Colonic mucosa (tissue), 4 donors: ENCODE results near the gene UNC50. TPM values are rescaled to one million over a fixed set of nuclear protein-coding genes. Genes with fewer than 3 reads are reported as not detected.

ENCODE experiments used
- DNase-seq: peaks from one replicate; pipeline ENCODE4 v3.0.0-alpha.2; 2020
- H3K27ac ChIP-seq: fragments of 200-600 bp; one replicate; pipeline ENCODE4 v1.8.0; 2021
- H3K27me3 ChIP-seq: fragments of 200-600 bp; one replicate; pipeline ENCODE4 v1.8.0; 2021
- H3K36me3 ChIP-seq: fragments of 200-600 bp; one replicate; pipeline ENCODE4 v1.8.0; 2021
- H3K4me1 ChIP-seq: fragments of 200-600 bp; one replicate; pipeline ENCODE4 v1.8.0; 2021; ENCODE audit warnings: mild to moderate bottlenecking
- H3K4me3 ChIP-seq: fragments of 200-600 bp; one replicate; pipeline ENCODE4 v1.8.0; 2021
- H3K9ac ChIP-seq, 2 donors: one replicate each; pipeline ENCODE4 v1.7.0; 2013; ENCODE audit warnings: control low read depth in 2 of 2, low read depth in 2 of 2, low read length in 2 of 2
- H3K9me3 ChIP-seq: fragments of 200-600 bp; one replicate; pipeline ENCODE4 v1.8.0; 2021
- CTCF ChIP-seq: fragments of 200-600 bp; IDR thresholded peaks from one replicate; pipeline ENCODE4 v1.8.0; 2022; ENCODE audit warnings: antibody characterized with exemption, mild to moderate bottlenecking
- intact Hi-C: fragments of 100-400 bp; cut with DNase I; formaldehyde crosslinking; loops from one replicate; pipeline ENCODE4 v1.14.1; 2022
- total RNA-seq, 2 donors: library from RNA; stranded (reverse); fragmentation: NEBNext Ultra II Directional in 1 of 2; extraction: Animal tissue kit (Norgen Biotek cat#: 25700) in 1 of 2; gene quantifications; one replicate each; pipeline ENCODE4 v1.2.1, GENCODE V29; 2021
- donor health status: healthy.
- donor health status: DM: no; HTN: no; CAD: no.
- donor health status: DM: no; HTN: no; CAD: no.

The UNC50 gene
- total RNA-seq, 2 donors from 2014 or later, result 29.9 to 30.8 TPM

DNA sequence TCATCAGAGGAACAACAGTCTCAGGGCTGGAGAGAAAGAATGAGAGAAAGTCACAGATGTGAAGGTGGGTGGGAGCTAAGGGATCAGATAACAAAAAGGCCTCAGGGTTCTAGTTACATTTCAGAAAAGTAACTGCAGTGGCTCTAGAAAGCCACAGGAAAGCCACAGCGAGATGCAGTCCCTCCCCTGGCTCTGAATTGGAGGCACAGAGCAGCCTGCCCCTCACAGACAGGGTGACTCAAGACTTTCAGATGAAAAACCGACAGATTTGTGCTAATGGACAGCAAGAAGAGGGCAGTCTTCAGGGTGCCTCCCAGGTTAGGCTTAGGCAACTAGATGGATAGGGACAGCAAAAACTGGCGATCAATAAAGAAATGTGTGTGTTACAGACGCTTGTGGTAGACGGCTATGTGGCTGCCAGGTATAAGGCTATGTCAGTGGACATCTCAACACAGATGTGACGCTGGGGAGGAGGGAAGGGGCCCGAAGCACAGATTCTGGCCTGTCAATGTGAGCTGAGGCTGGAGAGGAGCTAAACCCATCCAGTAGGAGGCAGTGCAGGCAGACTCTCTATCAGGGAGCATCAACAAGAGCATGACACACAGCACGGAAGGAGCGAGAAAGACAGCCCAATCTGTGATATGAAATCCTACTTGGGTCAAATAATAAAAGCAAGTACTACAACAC lies 26.2 kb downstream of the UNC50 start:
- intact Hi-C loops, result no loop called here
- no peaks in the 10 kb centered on the region for H3K4me1 ChIP-seq
- no peaks in the 10 kb centered on the region for H3K27me3 ChIP-seq
- no peak for DNase-seq
- H3K9ac ChIP-seq, result no peak overlapping the region
- H3K9me3 ChIP-seq, result no peaks in the 10 kb centered on the region
- TF ChIP-seq CTCF, result no peak
- peaks cover 12% of the 10 kb centered on the region for H3K36me3 ChIP-seq
- no peak overlapping the region for H3K27ac ChIP-seq
- H3K4me3 ChIP-seq, result no peak overlapping the region

DNA sequence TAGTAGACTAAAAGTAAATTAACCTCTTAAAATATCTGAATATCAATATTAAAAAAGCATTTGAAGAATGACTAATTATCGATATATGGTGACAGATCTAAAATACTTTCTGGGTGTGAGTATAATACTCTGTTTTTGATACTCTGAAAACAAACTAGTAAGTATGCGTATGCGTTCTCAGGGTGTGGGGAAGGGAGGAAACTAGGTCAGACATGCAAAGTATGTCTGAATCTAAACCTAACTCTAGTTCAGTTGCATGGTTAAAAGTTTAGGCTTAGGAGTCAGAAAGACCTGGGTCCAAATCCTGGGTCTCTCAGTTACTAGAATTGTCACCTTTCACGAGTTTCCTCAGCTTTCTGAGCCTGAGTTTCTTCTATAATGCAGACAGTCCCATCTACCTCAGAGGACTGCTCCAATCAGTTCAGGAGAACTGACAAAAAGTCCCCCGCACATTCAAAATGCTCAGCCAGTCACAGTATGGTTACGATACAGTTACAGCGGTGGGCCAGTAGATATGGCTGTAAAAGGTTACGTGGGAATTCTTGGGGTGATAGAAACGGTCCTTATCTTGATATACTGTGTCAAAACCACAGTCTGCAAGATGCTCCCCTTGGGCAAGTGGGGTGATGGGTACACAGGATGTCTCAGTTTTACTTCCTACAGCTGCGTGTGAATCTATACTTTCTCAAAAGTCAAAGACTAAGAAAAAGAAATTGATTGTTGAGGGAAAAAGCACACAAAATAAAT lies 29.2 kb downstream of the UNC50 start:
- intact Hi-C loops, result no loop called here
- Histone ChIP-seq H3K4me3 (no peak overlapping the region), H3K27ac (no peak overlapping the region), H3K4me1 (no peaks in the 10 kb centered on the region), H3K9me3 (no peaks in the 10 kb centered on the region), H3K36me3 (peaks cover 12% of the 10 kb centered on the region), H3K9ac (no peak overlapping the region), H3K27me3 (no peaks in the 10 kb centered on the region)
- DNase-seq, result no peak
- TF ChIP-seq CTCF, result no peak

DNA sequence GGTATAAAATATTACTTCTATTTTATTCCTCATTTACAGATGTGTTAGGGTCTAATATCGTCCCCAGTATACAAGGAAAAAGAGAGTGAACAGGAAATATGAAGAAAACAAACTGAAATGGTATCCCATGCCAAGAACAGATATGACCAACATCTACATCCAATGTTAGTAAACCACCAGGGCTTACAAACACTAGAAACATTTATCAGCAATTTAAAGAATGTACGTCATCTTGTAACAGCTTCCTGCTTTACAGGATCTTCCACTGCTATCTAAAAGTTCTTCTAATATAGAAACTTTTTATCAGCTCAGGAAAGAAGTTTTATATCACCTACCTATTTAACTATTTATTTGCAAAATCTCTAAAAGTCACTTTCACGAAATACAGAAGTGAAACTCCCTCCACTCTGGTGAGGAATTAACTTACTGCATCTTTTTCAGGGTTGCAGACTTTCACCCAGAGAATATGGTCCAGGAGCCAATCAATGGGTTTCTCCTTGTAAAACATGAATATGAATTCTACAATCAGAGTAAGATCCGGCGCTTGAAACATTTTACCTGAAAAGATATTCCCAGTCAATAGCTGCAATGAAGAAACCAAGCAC lies 35.2 kb downstream of the UNC50 start:
- Histone ChIP-seq H3K4me3 (no peak overlapping the region), H3K36me3 (no peaks in the 10 kb centered on the region), H3K27me3 (no peaks in the 10 kb centered on the region), H3K4me1 (no peaks in the 10 kb centered on the region), H3K9me3 (no peaks in the 10 kb centered on the region), H3K9ac (no peak overlapping the region), H3K27ac (no peak overlapping the region)
- intact Hi-C loops, result loop anchor here (10.0 kb wide), 1 partner anchor 421 kb away; no protein-coding TSS in a partner anchor
- no peak for TF ChIP-seq CTCF
- DNase-seq, result no peak

DNA sequence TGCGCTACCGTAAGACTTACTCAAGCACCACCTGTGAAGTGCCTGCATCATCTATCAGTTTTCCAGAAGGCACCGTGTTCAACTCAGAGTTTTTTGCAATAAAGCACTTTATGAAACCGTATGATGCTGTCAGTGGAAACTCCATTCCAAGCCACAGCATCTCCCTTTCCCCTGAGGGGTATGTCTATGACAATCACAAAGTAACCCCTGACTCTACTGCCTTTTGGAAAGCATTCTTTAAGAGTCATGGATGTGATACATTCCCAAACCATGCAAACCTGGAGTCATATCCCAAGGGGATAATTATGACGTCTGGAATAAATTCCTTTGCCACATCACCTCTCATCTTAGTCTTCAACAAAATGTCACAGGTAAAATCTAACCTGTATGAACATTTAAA lies 39.2 kb downstream of the UNC50 start:
- Histone ChIP-seq H3K4me1 (no peaks in the 10 kb centered on the region), H3K9me3 (no peaks in the 10 kb centered on the region), H3K27me3 (no peaks in the 10 kb centered on the region), H3K4me3 (no peak overlapping the region), H3K27ac (no peak overlapping the region), H3K9ac (no peak overlapping the region), H3K36me3 (no peaks in the 10 kb centered on the region)
- DNase-seq, result no peak
- intact Hi-C loops, result loop anchor here (2.0 to 10.0 kb wide), 2 partner anchors 189 to 417 kb away; no protein-coding TSS in a partner anchor
- no peak for TF ChIP-seq CTCF

- H3K36me3 ChIP-seq, result no peaks in the 10 kb centered on the region
- DNase-seq, result no peak
- H3K4me3 ChIP-seq, result no peak overlapping the region
- intact Hi-C loops, result loop anchor here (2.0 to 10.0 kb wide), 2 partner anchors 188 to 416 kb away; no protein-coding TSS in a partner anchor
- TF ChIP-seq CTCF, result no peak
- no peak overlapping the region for H3K9ac ChIP-seq
- H3K9me3 ChIP-seq, result no peaks in the 10 kb centered on the region
- H3K27ac ChIP-seq, result no peak overlapping the region
- no peaks in the 10 kb centered on the region for H3K27me3 ChIP-seq
- no peaks in the 10 kb centered on the region for H3K4me1 ChIP-seq
Measured at GRCh38 chr2:98648451-98648850, 40.1 kb downstream of the UNC50 start.
